IMR-90 (cell line): ENCODE measurements around the gene VARS2. TPM values are rescaled to one million over a fixed set of nuclear protein-coding genes. Genes with fewer than 3 reads are reported as not detected.
A peak's percentile ranks its signal among the peaks of the same experiment; 100 is the strongest.

Experiments
- ATAC-seq: fragments of 200-7000 bp; cut with Tn5 transposase; 2 replicates; pipeline ENCODE4 v1.9.1; 2020; ENCODE audit warnings: low read depth, mild to moderate bottlenecking, moderate library complexity
- BruUV-seq: library from RNA; stranded (reverse); fragments of 400-500 nt; replicated peaks from 2 replicates; lab custom pipeline; 2021; lab: Mats Ljungman, UMichigan
- CTCF ChIA-PET: fragments of 300-600 bp; formaldehyde crosslinking; extraction: SDS; loops from one replicate; lab custom pipeline; 2021; ENCODE audit warnings: antibody characterized with exemption; lab: Yijun Ruan, JAX
- POLR2A ChIA-PET: fragments of 300-600 bp; sonication (Branson Sonifier 250); formaldehyde crosslinking; loops from one replicate; lab custom pipeline; 2022; ENCODE audit warnings: antibody characterized with exemption; ENCODE audit not compliant: unreplicated experiment; lab: Charles Lee
- DNase-seq: peaks from one replicate; pipeline ENCODE4 v3.0.0; 2013
- H2AFZ ChIP-seq: replicated peaks from 2 replicates; pipeline ENCODE3; 2013; ENCODE audit warnings: low read length, mild to moderate bottlenecking; ENCODE audit not compliant: poor library complexity
- H2AK5ac ChIP-seq: 2 replicates; pipeline ENCODE4 v1.6.1; 2013; ENCODE audit warnings: low read depth, low read length, inconsistent platforms
- H2AK9ac ChIP-seq: replicated peaks from 2 replicates; pipeline ENCODE3; 2013; ENCODE audit warnings: mild to moderate bottlenecking, low read depth, low read length, moderate library complexity; ENCODE audit not compliant: poor library complexity
- H2BK120ac ChIP-seq: 2 replicates; pipeline ENCODE4 v1.6.1; 2013; ENCODE audit warnings: low read depth, low read length, inconsistent platforms
- H2BK15ac ChIP-seq: 3 replicates; pipeline ENCODE4 v1.6.1; 2013; ENCODE audit warnings: low read depth, low read length, inconsistent platforms
- H2BK20ac ChIP-seq: 2 replicates; pipeline ENCODE4 v1.6.1; 2013; ENCODE audit warnings: low read depth, mild to moderate bottlenecking, inconsistent platforms, low read length, moderate library complexity
- H2BK5ac ChIP-seq: 2 replicates; pipeline ENCODE4 v1.6.1; 2013; ENCODE audit warnings: mild to moderate bottlenecking, low read depth, low read length, inconsistent platforms; ENCODE audit not compliant: poor library complexity, severe bottlenecking
- H3K14ac ChIP-seq: replicated peaks from 2 replicates; pipeline ENCODE4 v1.6.1; 2013; ENCODE audit warnings: low read depth, low read length, inconsistent platforms
- H3K18ac ChIP-seq: 2 replicates; pipeline ENCODE4 v1.6.1; 2013; ENCODE audit warnings: low read depth, low read length, control low read depth
- H3K23ac ChIP-seq: 2 replicates; pipeline ENCODE4 v1.6.1; 2013; ENCODE audit warnings: low read depth, low read length, inconsistent platforms
- H3K27ac ChIP-seq: 2 replicates; pipeline ENCODE4 v1.5.1; 2013; ENCODE audit warnings: mild to moderate bottlenecking, control low read depth, low read length; ENCODE audit not compliant: insufficient read depth
- H3K27me3 ChIP-seq: 2 replicates; pipeline ENCODE4 v1.6.1; 2013; ENCODE audit warnings: low read length; ENCODE audit not compliant: control insufficient read depth, insufficient read depth
- H3K36me3 ChIP-seq: 2 replicates; pipeline ENCODE4 v1.6.1; 2013; ENCODE audit warnings: low read length, mixed read lengths; ENCODE audit not compliant: control insufficient read depth, insufficient read depth
- H3K4ac ChIP-seq: 2 replicates; pipeline ENCODE4 v1.6.1; 2013; ENCODE audit warnings: low read depth, low read length, inconsistent platforms
- H3K4me1 ChIP-seq: 2 replicates; pipeline ENCODE4 v1.6.1; 2013; ENCODE audit warnings: low read length, mixed read lengths; ENCODE audit not compliant: control insufficient read depth, insufficient read depth
- H3K4me2 ChIP-seq: 2 replicates; pipeline ENCODE4 v1.6.1; 2013; ENCODE audit warnings: low read depth, mild to moderate bottlenecking, control low read depth, low read length, moderate library complexity
- H3K4me3 ChIP-seq: 2 replicates; pipeline ENCODE4 v1.5.1; 2013; ENCODE audit warnings: low read depth, mild to moderate bottlenecking, control low read depth, low read length, moderate library complexity; ENCODE audit not compliant: insufficient read depth
- H3K56ac ChIP-seq: 2 replicates; pipeline ENCODE4 v1.6.1; 2013; ENCODE audit warnings: low read length, inconsistent platforms; ENCODE audit not compliant: insufficient read depth; ENCODE audit errors: extremely low read depth
- H3K79me1 ChIP-seq, 2 experiments: 2 replicates each; pipeline ENCODE4 v1.6.1; 2013; ENCODE audit warnings: low read length in 2 of 2, inconsistent platforms in 1 of 2, low read depth in 1 of 2
- H3K9ac ChIP-seq: 2 replicates; pipeline ENCODE4 v1.6.1; 2013; ENCODE audit warnings: low read depth, low read length, control low read depth
- H3K9me1 ChIP-seq: 2 replicates; pipeline ENCODE4 v1.6.1; 2013; ENCODE audit warnings: low read length, inconsistent platforms; ENCODE audit not compliant: insufficient read depth
- H3K9me3 ChIP-seq: 2 replicates; pipeline ENCODE4 v1.6.1; 2013; ENCODE audit warnings: low read length; ENCODE audit not compliant: control insufficient read depth, insufficient read depth
- H4K20me1 ChIP-seq: 2 replicates; pipeline ENCODE4 v1.6.1; 2013; ENCODE audit warnings: low read length, inconsistent platforms; ENCODE audit not compliant: insufficient read depth
- H4K5ac ChIP-seq: 2 replicates; pipeline ENCODE4 v1.6.1; 2013; ENCODE audit warnings: mild to moderate bottlenecking, low read depth, low read length, control low read depth
- H4K8ac ChIP-seq, 2 experiments: 2 replicates each; pipeline ENCODE4 v1.6.1; 2013; ENCODE audit warnings: low read depth in 2 of 2, low read length in 2 of 2, control low read depth in 1 of 2, inconsistent platforms in 1 of 2
- H4K91ac ChIP-seq: 2 replicates; pipeline ENCODE4 v1.6.1; 2013; ENCODE audit warnings: low read depth, low read length, inconsistent platforms; ENCODE audit not compliant: insufficient read depth
- BHLHE40 ChIP-seq: fragments of 150-350 bp; IDR thresholded peaks from 2 replicates; pipeline ENCODE4 v1.6.1; 2016; ENCODE audit warnings: mild to moderate bottlenecking, low read depth, low read length
- CEBPB ChIP-seq: IDR thresholded peaks from 2 replicates; pipeline ENCODE4 v1.6.1; 2012; ENCODE audit warnings: low read depth, low read length, improper control_type of control experiment
- CTCF ChIP-seq: conservative IDR thresholded peaks from 2 replicates; pipeline ENCODE4 v1.5.1; 2012; ENCODE audit warnings: mild to moderate bottlenecking, low read depth, low read length, improper control_type of control experiment
- ELK1 ChIP-seq: fragments of 150-350 bp; IDR thresholded peaks from 2 replicates; pipeline ENCODE4 v1.6.1; 2016; ENCODE audit warnings: low read depth, mild to moderate bottlenecking, low read length, moderate library complexity, borderline replicate concordance
- FOS ChIP-seq: fragments of 150-350 bp; IDR thresholded peaks from 2 replicates; pipeline ENCODE4 v1.6.1; 2016; ENCODE audit warnings: low read depth, low read length
- NFE2L2 ChIP-seq: fragments of 150-350 bp; IDR thresholded peaks from 2 replicates; pipeline ENCODE4 v1.6.1; 2016; ENCODE audit warnings: low read depth, mild to moderate bottlenecking, low read length
- POLR2A ChIP-seq: IDR thresholded peaks from 2 replicates; pipeline ENCODE4 v1.6.1; 2012; ENCODE audit warnings: mild to moderate bottlenecking, low read depth, low read length
- RAD21 ChIP-seq: IDR thresholded peaks from 2 replicates; pipeline ENCODE4 v1.6.1; 2012; ENCODE audit warnings: low read length, improper control_type of control experiment
- RCOR1 ChIP-seq: IDR thresholded peaks from 2 replicates; pipeline ENCODE4 v1.6.1; 2012; ENCODE audit warnings: mild to moderate bottlenecking, low read length, improper control_type of control experiment; ENCODE audit not compliant: insufficient replicate concordance
- RFX5 ChIP-seq: IDR thresholded peaks from 2 replicates; pipeline ENCODE4 v1.8.0; 2012; ENCODE audit warnings: low read depth, mild to moderate bottlenecking, low read length, moderate library complexity
- SMC3 ChIP-seq: fragments of 150-350 bp; IDR thresholded peaks from 2 replicates; pipeline ENCODE4 v1.6.1; 2016; ENCODE audit warnings: low read depth, mild to moderate bottlenecking, antibody characterized with exemption, low read length, moderate library complexity
- USF2 ChIP-seq: fragments of 150-350 bp; IDR thresholded peaks from 2 replicates; pipeline ENCODE4 v1.6.1; 2017; ENCODE audit warnings: mild to moderate bottlenecking, antibody characterized with exemption, low read length, low read depth
- WGBS, 2 experiments: methylation state at CpG; one replicate each; pipeline versions ENCODE4 v1.1.5 to v1.1.7; 2013; ENCODE audit warnings: missing lambda C conversion rate in 2 of 2; ENCODE audit not compliant: insufficient read length in 1 of 2; ENCODE audit errors: extremely low coverage in 2 of 2; 5-methylcytosine and 5-hydroxymethylcytosine counted together
- dilution Hi-C: fragments of 300-500 bp; cut with HindIII; formaldehyde crosslinking; loops from one replicate; pipeline ENCODE4 v1.14.3; 2018; ENCODE audit warnings: low sequenced_read_pairs; ENCODE audit not compliant: unreplicated experiment
- in situ Hi-C: fragments of 300-500 bp; cut with MboI; formaldehyde crosslinking; loops from 3 replicates; pipeline ENCODE4 v1.14.3; 2019; ENCODE audit warnings: low sequenced_read_pairs, inconsistent platforms, mixed read lengths
- intact Hi-C: fragments of 100-400 bp; cut with micrococcal nuclease; formaldehyde crosslinking; loops from 2 replicates; pipeline ENCODE4 v1.10.0; 2022
- polyA plus RNA-seq, 3 experiments: library from polyadenylated mRNA; depleted of rRNA; stranded (reverse); fragments of >200 nt; gene quantifications; 2 replicates each; pipeline ENCODE4 v1.2.3, GENCODE V29; 2012; ENCODE audit warnings: low replicate concordance in 1 of 3
- total RNA-seq: library from RNA; depleted of rRNA; stranded (reverse); fragments of >200 nt; gene quantifications from 2 replicates; pipeline ENCODE4 v1.2.3, GENCODE V29; 2012

Gene VARS2
- total and polyA plus RNA-seq, 2 of the 4 experiments (the other 2 are of a cell fraction) = 7.2 to 14.0 TPM

- Histone ChIP-seq H2AK5ac (peak overlapping the region; percentile 51; the same call in 1 of the 2 replicates), H2BK120ac (peak overlapping the region; percentile 92), H3K36me3 (no peaks in the 10 kb centered on the region), H3K56ac (peak overlapping the region; percentile 76; the same call in 1 of the 2 replicates), H4K20me1 (no peaks in the 10 kb centered on the region), H3K4me2 (peak overlapping the region; percentile 84), H2BK20ac (peak overlapping the region; percentile 71), H3K9ac (peak overlapping the region; percentile 81), H3K9me3 (no peaks in the 10 kb centered on the region), H3K4ac (peak overlapping the region; percentile 72), H3K23ac (peak overlapping the region; percentile 91; the same call in 1 of the 2 replicates), H2BK15ac (peak overlapping the region; percentile 29; the same call in 1 of the 3 replicates), H2AK9ac (peak overlapping the region; percentile 45), H2AFZ (peak overlapping the region; percentile 90), H3K27me3 (no peaks in the 10 kb centered on the region), H4K5ac (peak overlapping the region; percentile 94), H3K4me3 (peak overlapping the region; percentile 23; the same call in 1 of the 2 replicates), H4K8ac (peak overlapping the region; percentile 86 to 95), H3K14ac (peak overlapping the region; percentile 83), H3K27ac (peak overlapping the region; percentile 77), H2BK5ac (peak overlapping the region; percentile 69), H3K79me1 (peaks cover 0 to 3% of the 10 kb centered on the region in 2 experiments; a peak in 1 of 4 replicates), H4K91ac (peak overlapping the region; percentile 93), H3K18ac (peak overlapping the region; percentile 85), H3K4me1 (peaks cover 14% of the 10 kb centered on the region), H3K9me1 (peaks cover 6% of the 10 kb centered on the region)
- ATAC-seq = peak; percentile 88
- intact Hi-C loops (loop anchor here (1.0 to 2.0 kb wide), 5 partner anchors 33 to 195 kb away; partner anchors contain the start of gene IER3), in situ Hi-C loops (loop anchor here (5.0 kb wide), 2 partner anchors 135 to 200 kb away; partner anchors contain the start of genes FLOT1 and IER3), dilution Hi-C loops (no loop called here)
- ChIA-PET POLR2A (no interaction called here), CTCF (interaction anchor here (0.6 to 1.8 kb wide), 5 partner anchors 49 to 376 kb away, joined by 3 to 7 read pairs (median 3); no protein-coding TSS in a partner anchor)
- peak; percentile 90 for DNase-seq
- 50% methylated on average over 2 of the region's 15 CpGs; no CpG with 5 or more reads in 1 of the 2 experiments for WGBS, 2 experiments
- BruUV-seq = no TSS peak
- TF ChIP-seq POLR2A = no peak
- TF ChIP-seq BHLHE40 = no peak; the same call in 1 of the 2 replicates
- TF ChIP-seq RFX5 = no peak
- TF ChIP-seq USF2 = peak; percentile 53; the same call in 1 of the 2 replicates
- TF ChIP-seq CTCF = peak; percentile 97
- TF ChIP-seq NFE2L2 = no peak
- TF ChIP-seq CEBPB = no peak
- TF ChIP-seq FOS = no peak
- TF ChIP-seq RAD21 = peak; percentile 94
- TF ChIP-seq ELK1 = no peak
- TF ChIP-seq SMC3 = peak; percentile 96
- peak; percentile 49 for TF ChIP-seq RCOR1
These were observed 36.4 kb upstream of the VARS2 start for GRCh38 chr6:30877419-30878262.
